ENCODE data around the gene PROP1. TPM values are rescaled to one million over a fixed set of nuclear protein-coding genes. Genes with fewer than 3 reads are reported as not detected.

Gene PROP1
- polyA plus RNA-seq, 3 donors: not detected

DNA sequence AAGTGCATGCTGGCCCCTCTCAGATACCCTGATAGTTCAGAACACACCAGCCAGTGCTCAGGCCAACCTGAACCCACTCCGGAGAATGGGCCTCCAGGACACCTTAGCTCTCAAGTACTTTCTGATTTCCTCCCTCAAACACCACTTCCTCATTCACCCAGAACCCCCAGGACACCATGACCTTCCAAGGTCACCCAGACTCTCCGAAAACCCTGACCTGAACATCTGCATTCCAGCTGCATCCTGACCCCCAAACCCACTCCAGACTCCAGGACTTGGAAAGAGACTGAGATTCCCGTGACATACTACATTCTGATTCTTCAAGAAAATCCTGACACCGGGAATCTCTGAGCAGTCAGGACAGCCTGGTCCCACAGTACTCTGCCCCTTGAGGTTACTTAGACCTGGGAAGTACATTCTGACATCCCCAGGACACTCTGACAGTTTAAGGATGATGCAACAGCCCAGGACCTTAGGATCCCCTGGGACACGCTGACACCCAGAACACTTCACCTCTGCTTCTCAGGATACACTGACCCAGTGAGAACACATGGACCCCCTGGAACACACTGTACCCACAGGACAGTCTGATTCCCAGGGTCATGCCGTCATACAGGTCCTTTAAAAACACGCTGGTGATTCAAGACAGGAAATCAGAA, 747 bp upstream of the PROP1 start:
- no peak overlapping the region for H3K9ac ChIP-seq (ENCODE audit: insufficient read depth, low read length, poor library complexity, severe bottlenecking)
- H3K36me3 ChIP-seq (replicated peaks in 1 of 2; ENCODE audit: control insufficient read depth in 1 of 2, insufficient read depth in 2 of 2, low read length in 2 of 2): no peaks in the 10 kb centered on the region
- no peak overlapping the region for H2AFZ ChIP-seq (ENCODE audit: insufficient read depth, low read depth, low read length, poor library complexity, severe bottlenecking)
- Mint-ChIP-seq H3K27me3 (ENCODE audit: low read depth in 3 of 3) (peaks cover 12 to 30% (median 17%) of the 10 kb centered on the region in 3 donors), H3K4me1 (no peaks in the 10 kb centered on the region), H3K9me3 (peaks cover 0 to 3% (median 0%) of the 10 kb centered on the region in 7 donors), H3K4me3 (peak overlapping the region in 1 of 2 donors; percentile 29), H3K27ac (peak overlapping the region in 1 of 7 donors; percentile 31), H3K36me3 (no peaks in the 10 kb centered on the region)
- intact Hi-C loops (cut with micrococcal nuclease): no loop called here
- H3K4me3 ChIP-seq (replicated peaks in 1 of 3; ENCODE audit: low read depth in 2 of 3, low read length in 3 of 3): no peak overlapping the region
- WGBS (ENCODE audit: insufficient coverage): 83% methylated on average over 7 of the region's 7 CpGs
- DNase-seq: no peak
- no peak overlapping the region for H3K27ac ChIP-seq (ENCODE audit: low read depth in 1 of 2, low read length in 2 of 2)
- no peaks in the 10 kb centered on the region for H4K20me1 ChIP-seq (ENCODE audit: insufficient read depth, low read length)
- no peaks in the 10 kb centered on the region for H3K4me1 ChIP-seq (ENCODE audit: control insufficient read depth in 1 of 2, insufficient read depth in 2 of 2, low read length in 2 of 2)
- H3K79me2 ChIP-seq (ENCODE audit: insufficient read depth, low read length): no peaks in the 10 kb centered on the region
- H3K4me2 ChIP-seq (replicated peaks; ENCODE audit: extremely low read depth, low read length, poor library complexity, severe bottlenecking): no peak overlapping the region
- H3K9me3 ChIP-seq (replicated peaks in 1 of 2; ENCODE audit: control insufficient read depth in 1 of 2, insufficient read depth in 1 of 2, low read length in 2 of 2): no peaks in the 10 kb centered on the region
- TF ChIP-seq, protein P1, sequence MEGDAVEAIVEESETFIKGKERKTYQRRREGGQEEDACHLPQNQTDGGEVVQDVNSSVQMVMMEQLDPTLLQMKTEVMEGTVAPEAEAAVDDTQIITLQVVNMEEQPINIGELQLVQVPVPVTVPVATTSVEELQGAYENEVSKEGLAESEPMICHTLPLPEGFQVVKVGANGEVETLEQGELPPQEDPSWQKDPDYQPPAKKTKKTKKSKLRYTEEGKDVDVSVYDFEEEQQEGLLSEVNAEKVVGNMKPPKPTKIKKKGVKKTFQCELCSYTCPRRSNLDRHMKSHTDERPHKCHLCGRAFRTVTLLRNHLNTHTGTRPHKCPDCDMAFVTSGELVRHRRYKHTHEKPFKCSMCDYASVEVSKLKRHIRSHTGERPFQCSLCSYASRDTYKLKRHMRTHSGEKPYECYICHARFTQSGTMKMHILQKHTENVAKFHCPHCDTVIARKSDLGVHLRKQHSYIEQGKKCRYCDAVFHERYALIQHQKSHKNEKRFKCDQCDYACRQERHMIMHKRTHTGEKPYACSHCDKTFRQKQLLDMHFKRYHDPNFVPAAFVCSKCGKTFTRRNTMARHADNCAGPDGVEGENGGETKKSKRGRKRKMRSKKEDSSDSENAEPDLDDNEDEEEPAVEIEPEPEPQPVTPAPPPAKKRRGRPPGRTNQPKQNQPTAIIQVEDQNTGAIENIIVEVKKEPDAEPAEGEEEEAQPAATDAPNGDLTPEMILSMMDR (IDR thresholded peaks at IDR 0.05): no peak
- peaks cover 0 to 10% of the 10 kb centered on the region in 2 donors for H3K27me3 ChIP-seq (ENCODE audit: control insufficient read depth in 2 of 2, insufficient read depth in 2 of 2, low read length in 2 of 2)

DNA sequence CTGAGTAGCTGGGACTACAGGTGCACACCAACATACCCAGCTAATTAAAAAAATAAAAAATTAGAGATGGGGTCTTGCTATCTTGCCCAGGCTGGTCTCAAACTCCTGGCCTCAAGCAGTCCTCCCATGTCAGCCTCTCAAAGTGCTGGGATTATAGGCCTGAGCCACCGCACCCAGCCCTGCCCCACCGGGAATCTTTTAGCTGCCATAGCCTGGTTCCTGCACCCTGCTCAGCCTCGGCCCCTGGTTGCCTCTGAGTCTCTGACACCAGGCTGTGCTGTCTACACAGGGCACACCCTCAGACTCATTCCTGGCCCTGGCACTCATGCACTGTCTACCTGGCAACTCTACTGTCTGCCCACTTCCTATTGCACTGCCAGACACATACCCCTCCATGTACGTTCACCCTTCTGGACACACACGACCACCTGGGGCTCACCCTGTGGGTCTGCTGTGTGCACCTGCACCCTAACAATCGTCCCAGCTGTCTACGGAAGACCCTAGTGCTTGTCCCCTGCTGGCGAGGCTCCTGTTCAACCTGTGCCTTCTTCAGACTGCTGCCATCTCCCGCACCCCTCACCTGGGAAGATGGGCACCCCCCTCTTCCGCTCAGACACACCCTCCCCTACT, 1.4 kb downstream of the PROP1 start:
- TF ChIP-seq, protein P1 (IDR thresholded peaks at IDR 0.05): no peak
- Histone ChIP-seq H3K4me2 (replicated peaks; ENCODE audit: extremely low read depth, low read length, poor library complexity, severe bottlenecking) (no peak overlapping the region), H4K20me1 (ENCODE audit: insufficient read depth, low read length) (no peaks in the 10 kb centered on the region), H2AFZ (ENCODE audit: insufficient read depth, low read depth, low read length, poor library complexity, severe bottlenecking) (no peak overlapping the region), H3K9me3 (replicated peaks in 1 of 2; ENCODE audit: control insufficient read depth in 1 of 2, insufficient read depth in 1 of 2, low read length in 2 of 2) (no peaks in the 10 kb centered on the region), H3K4me3 (replicated peaks in 1 of 3; ENCODE audit: low read depth in 2 of 3, low read length in 3 of 3) (no peak overlapping the region), H3K79me2 (ENCODE audit: insufficient read depth, low read length) (no peaks in the 10 kb centered on the region), H3K36me3 (replicated peaks in 1 of 2; ENCODE audit: control insufficient read depth in 1 of 2, insufficient read depth in 2 of 2, low read length in 2 of 2) (no peaks in the 10 kb centered on the region), H3K9ac (ENCODE audit: insufficient read depth, low read length, poor library complexity, severe bottlenecking) (no peak overlapping the region), H3K27me3 (ENCODE audit: control insufficient read depth in 2 of 2, insufficient read depth in 2 of 2, low read length in 2 of 2) (peaks cover 0 to 10% of the 10 kb centered on the region in 2 donors), H3K27ac (ENCODE audit: low read depth in 1 of 2, low read length in 2 of 2) (no peak overlapping the region), H3K4me1 (ENCODE audit: control insufficient read depth in 1 of 2, insufficient read depth in 2 of 2, low read length in 2 of 2) (no peaks in the 10 kb centered on the region)
- intact Hi-C loops (cut with micrococcal nuclease): no loop called here
- Mint-ChIP-seq H3K4me3 (no peak overlapping the region), H3K36me3 (no peaks in the 10 kb centered on the region), H3K27ac (no peak overlapping the region), H3K27me3 (ENCODE audit: low read depth in 3 of 3) (peaks cover 17 to 32% (median 25%) of the 10 kb centered on the region in 3 donors), H3K4me1 (no peaks in the 10 kb centered on the region), H3K9me3 (peaks cover 0 to 3% (median 0%) of the 10 kb centered on the region in 7 donors)
- DNase-seq: no peak
- WGBS (ENCODE audit: insufficient coverage): 84% methylated on average over 10 of the region's 10 CpGs

All from CD14-positive monocyte (primary cell).